Breast epithelium (tissue), 3 donors: ENCODE measurements around the gene LTBP4.

Source experiments
- POLR2A ChIP-seq: fragments of 450-650 bp; IDR thresholded peaks from one replicate; pipeline ENCODE4 v1.6.1; 2016; ENCODE audit warnings: antibody characterized with exemption, mild to moderate bottlenecking, moderate library complexity
- POLR2AphosphoS5 ChIP-seq, 3 donors: sonication (generic); formaldehyde crosslinking; IDR thresholded peaks; one replicate each; pipeline ENCODE4 v1.6.1; 2017; ENCODE audit warnings: antibody characterized with exemption in 3 of 3
- TF ChIP-seq, protein P1 (sequence below), 3 donors: fragments of 450-650 bp; IDR thresholded peaks; one replicate each; pipeline ENCODE4 v1.5.1; 2016 to 2017; ENCODE audit warnings: antibody characterized with exemption in 3 of 3, mild to moderate bottlenecking in 3 of 3, moderate library complexity in 3 of 3

GRCh38 chr19:40583283-40583682 is 17.9 kb upstream of the LTBP4 start:
- TF ChIP-seq POLR2A = no peak
- TF ChIP-seq, protein P1, sequence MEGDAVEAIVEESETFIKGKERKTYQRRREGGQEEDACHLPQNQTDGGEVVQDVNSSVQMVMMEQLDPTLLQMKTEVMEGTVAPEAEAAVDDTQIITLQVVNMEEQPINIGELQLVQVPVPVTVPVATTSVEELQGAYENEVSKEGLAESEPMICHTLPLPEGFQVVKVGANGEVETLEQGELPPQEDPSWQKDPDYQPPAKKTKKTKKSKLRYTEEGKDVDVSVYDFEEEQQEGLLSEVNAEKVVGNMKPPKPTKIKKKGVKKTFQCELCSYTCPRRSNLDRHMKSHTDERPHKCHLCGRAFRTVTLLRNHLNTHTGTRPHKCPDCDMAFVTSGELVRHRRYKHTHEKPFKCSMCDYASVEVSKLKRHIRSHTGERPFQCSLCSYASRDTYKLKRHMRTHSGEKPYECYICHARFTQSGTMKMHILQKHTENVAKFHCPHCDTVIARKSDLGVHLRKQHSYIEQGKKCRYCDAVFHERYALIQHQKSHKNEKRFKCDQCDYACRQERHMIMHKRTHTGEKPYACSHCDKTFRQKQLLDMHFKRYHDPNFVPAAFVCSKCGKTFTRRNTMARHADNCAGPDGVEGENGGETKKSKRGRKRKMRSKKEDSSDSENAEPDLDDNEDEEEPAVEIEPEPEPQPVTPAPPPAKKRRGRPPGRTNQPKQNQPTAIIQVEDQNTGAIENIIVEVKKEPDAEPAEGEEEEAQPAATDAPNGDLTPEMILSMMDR (IDR thresholded peaks at IDR 0.05) = no peak
- no peak for TF ChIP-seq POLR2AphosphoS5 (IDR thresholded peaks at IDR 0.05)
